ENCODE measurements around the gene TXNDC15.
"Not testable (repeated sequence)": the region's sequence is repeated elsewhere in the genome, so short reads cannot be mapped to it uniquely, and the experiment has no call there.

Gene TXNDC15

GRCh38 chr5:134873987-134874830 lies at the start of gene TXNDC15:
TSS of gene TXNDC15 (plus strand) at chr5:134874371. CDS start at chr5:134874428, 57 bp downstream.
- Histone ChIP-seq H3K9ac (ENCODE audit: low read length) (peak within 1 kb of the TSS; percentile 68), H3K27me3 (ENCODE audit: control insufficient read depth, insufficient read depth, low read length) (no peaks in the 10 kb centered on the region), H3K36me3 (ENCODE audit: control insufficient read depth, insufficient read depth, low read length) (no peaks in the 10 kb centered on the region), H3K4me3 (ENCODE audit: low read length) (peak within 1 kb of the TSS; percentile 94), H3K9me3 (ENCODE audit: control insufficient read depth, low read length) (no peaks in the 10 kb centered on the region), H3K4me1 (ENCODE audit: control insufficient read depth, insufficient read depth, low read length) (peaks cover 12% of the 10 kb centered on the region)

GRCh38 chr5:134824681-134825080 lies 49.5 kb upstream of the TXNDC15 start:
- Histone ChIP-seq H3K9ac (ENCODE audit: low read length) (no peak overlapping the region), H3K36me3 (ENCODE audit: control insufficient read depth, insufficient read depth, low read length) (no peaks in the 10 kb centered on the region), H3K27me3 (ENCODE audit: control insufficient read depth, insufficient read depth, low read length) (no peaks in the 10 kb centered on the region), H3K9me3 (ENCODE audit: control insufficient read depth, low read length) (no peaks in the 10 kb centered on the region), H3K4me1 (ENCODE audit: control insufficient read depth, insufficient read depth, low read length) (no peaks in the 10 kb centered on the region), H3K4me3 (ENCODE audit: low read length) (no peak overlapping the region)

GRCh38 chr5:134825212-134825611 lies 49.0 kb upstream of the TXNDC15 start:
- Histone ChIP-seq H3K9ac (ENCODE audit: low read length) (no peak overlapping the region), H3K4me1 (ENCODE audit: control insufficient read depth, insufficient read depth, low read length) (no peaks in the 10 kb centered on the region), H3K36me3 (ENCODE audit: control insufficient read depth, insufficient read depth, low read length) (no peaks in the 10 kb centered on the region), H3K27me3 (ENCODE audit: control insufficient read depth, insufficient read depth, low read length) (no peaks in the 10 kb centered on the region), H3K9me3 (ENCODE audit: control insufficient read depth, low read length) (no peaks in the 10 kb centered on the region), H3K4me3 (ENCODE audit: low read length) (no peak overlapping the region)

GRCh38 chr5:134833340-134834032 lies 40.7 kb upstream of the TXNDC15 start:
- Histone ChIP-seq H3K36me3 (ENCODE audit: control insufficient read depth, insufficient read depth, low read length) (no peaks in the 10 kb centered on the region), H3K4me1 (ENCODE audit: control insufficient read depth, insufficient read depth, low read length) (peaks cover 4% of the 10 kb centered on the region), H3K9me3 (ENCODE audit: control insufficient read depth, low read length) (no peaks in the 10 kb centered on the region), H3K27me3 (ENCODE audit: control insufficient read depth, insufficient read depth, low read length) (no peaks in the 10 kb centered on the region), H3K4me3 (ENCODE audit: low read length) (no peak overlapping the region), H3K9ac (ENCODE audit: low read length) (no peak overlapping the region)

- no peaks in the 10 kb centered on the region for H3K9me3 ChIP-seq (ENCODE audit: control insufficient read depth, low read length)
- peaks cover 7% of the 10 kb centered on the region for H3K36me3 ChIP-seq (ENCODE audit: control insufficient read depth, insufficient read depth, low read length)
- H3K4me3 ChIP-seq (ENCODE audit: low read length): no peak overlapping the region
- no peaks in the 10 kb centered on the region for H3K27me3 ChIP-seq (ENCODE audit: control insufficient read depth, insufficient read depth, low read length)
- H3K9ac ChIP-seq (ENCODE audit: low read length): no peak overlapping the region
- H3K4me1 ChIP-seq (ENCODE audit: control insufficient read depth, insufficient read depth, low read length): peaks cover 6% of the 10 kb centered on the region
These were observed 38.5 kb upstream of the TXNDC15 start for GRCh38 chr5:134835623-134836022.

- no peak overlapping the region for H3K4me3 ChIP-seq (ENCODE audit: low read length)
- H3K9me3 ChIP-seq (ENCODE audit: control insufficient read depth, low read length): no peaks in the 10 kb centered on the region
- no peaks in the 10 kb centered on the region for H3K27me3 ChIP-seq (ENCODE audit: control insufficient read depth, insufficient read depth, low read length)
- no peak overlapping the region for H3K9ac ChIP-seq (ENCODE audit: low read length)
- peaks cover 6% of the 10 kb centered on the region for H3K4me1 ChIP-seq (ENCODE audit: control insufficient read depth, insufficient read depth, low read length)
- H3K36me3 ChIP-seq (ENCODE audit: control insufficient read depth, insufficient read depth, low read length): peaks cover 7% of the 10 kb centered on the region
These were observed 36.5 kb upstream of the TXNDC15 start for GRCh38 chr5:134837530-134838181.

- not testable (repeated sequence) for H3K36me3 ChIP-seq (ENCODE audit: control insufficient read depth, insufficient read depth, low read length)
These were observed 35.8 kb upstream of the TXNDC15 start for GRCh38 chr5:134838361-134838760.

GRCh38 chr5:134840811-134841210 lies 33.4 kb upstream of the TXNDC15 start:
- no peaks in the 10 kb centered on the region for H3K27me3 ChIP-seq (ENCODE audit: control insufficient read depth, insufficient read depth, low read length)
- H3K9me3 ChIP-seq (ENCODE audit: control insufficient read depth, low read length): no peaks in the 10 kb centered on the region
- no peak overlapping the region for H3K9ac ChIP-seq (ENCODE audit: low read length)
- H3K4me3 ChIP-seq (ENCODE audit: low read length): no peak overlapping the region
- H3K4me1 ChIP-seq (ENCODE audit: control insufficient read depth, insufficient read depth, low read length): peaks cover 6% of the 10 kb centered on the region
- H3K36me3 ChIP-seq (ENCODE audit: control insufficient read depth, insufficient read depth, low read length): peaks cover 7% of the 10 kb centered on the region

More at GRCh38 chr5:134838361-134838760, 35.8 kb upstream of the TXNDC15 start:
- not testable (repeated sequence) for H3K9me3 ChIP-seq (ENCODE audit: control insufficient read depth, low read length); H3K27me3 ChIP-seq (ENCODE audit: control insufficient read depth, insufficient read depth, low read length); H3K4me1 ChIP-seq (ENCODE audit: control insufficient read depth, insufficient read depth, low read length); H3K9ac ChIP-seq (ENCODE audit: low read length); H3K4me3 ChIP-seq (ENCODE audit: low read length)

- Histone ChIP-seq H3K36me3 (ENCODE audit: control insufficient read depth, insufficient read depth, low read length) (peaks cover 7% of the 10 kb centered on the region), H3K27me3 (ENCODE audit: control insufficient read depth, insufficient read depth, low read length) (no peaks in the 10 kb centered on the region), H3K4me1 (ENCODE audit: control insufficient read depth, insufficient read depth, low read length) (peaks cover 14% of the 10 kb centered on the region), H3K9me3 (ENCODE audit: control insufficient read depth, low read length) (no peaks in the 10 kb centered on the region), H3K9ac (ENCODE audit: low read length) (no peak overlapping the region), H3K4me3 (ENCODE audit: low read length) (no peak overlapping the region)
These were observed 29.9 kb upstream of the TXNDC15 start for GRCh38 chr5:134844252-134844651.

- Histone ChIP-seq H3K27me3 (ENCODE audit: control insufficient read depth, insufficient read depth, low read length) (no peaks in the 10 kb centered on the region), H3K4me3 (ENCODE audit: low read length) (no peak overlapping the region), H3K9me3 (ENCODE audit: control insufficient read depth, low read length) (no peaks in the 10 kb centered on the region), H3K36me3 (ENCODE audit: control insufficient read depth, insufficient read depth, low read length) (peaks cover 3% of the 10 kb centered on the region), H3K4me1 (ENCODE audit: control insufficient read depth, insufficient read depth, low read length) (peaks cover 16% of the 10 kb centered on the region), H3K9ac (ENCODE audit: low read length) (peak overlapping the region; percentile 36)
These were observed 28.8 kb upstream of the TXNDC15 start for GRCh38 chr5:134845335-134845851.

GRCh38 chr5:134845852-134846640 lies 28.1 kb upstream of the TXNDC15 start, which contains the start of gene C5orf24:
TSS of gene C5orf24 (plus strand) at chr5:134845968. CDS start at chr5:134854901, 8,933 bp downstream.
- Histone ChIP-seq H3K9me3 (ENCODE audit: control insufficient read depth, low read length) (no peaks in the 10 kb centered on the region), H3K27me3 (ENCODE audit: control insufficient read depth, insufficient read depth, low read length) (no peaks in the 10 kb centered on the region), H3K4me3 (ENCODE audit: low read length) (peak within 1 kb of the TSS; percentile 43), H3K9ac (ENCODE audit: low read length) (peak within 1 kb of the TSS; percentile 36), H3K36me3 (ENCODE audit: control insufficient read depth, insufficient read depth, low read length) (no peaks in the 10 kb centered on the region), H3K4me1 (ENCODE audit: control insufficient read depth, insufficient read depth, low read length) (peaks cover 16% of the 10 kb centered on the region)
